GM20000 (cell line): ENCODE results near the gene FCMR.
A peak's percentile ranks its signal among the peaks of the same experiment; 100 is the strongest.

Source experiments
- DNase-seq: peaks from one replicate; pipeline ENCODE4 v3.0.0; 2012; ENCODE audit warnings: low spot score
- CTCF ChIP-seq: IDR thresholded peaks from 2 replicates; pipeline ENCODE4 v1.5.1; 2012; ENCODE audit warnings: mild to moderate bottlenecking, control low read depth; ENCODE audit errors: extremely low read depth, missing control alignments

Gene FCMR

GRCh38 chr1:206921772-206922265 lies at the start of gene FCMR:
FCMR (minus strand) TSS chr1:206921941; CDS start chr1:206921854, 87 bp downstream.
- DNase-seq, result peak; percentile 54
- no peak for TF ChIP-seq CTCF

- no peak for TF ChIP-seq CTCF
- DNase-seq, result no peak
Observed at GRCh38 chr1:206971029-206971655, 49.4 kb upstream of the FCMR start.

- no peak for TF ChIP-seq CTCF
- no peak for DNase-seq
Observed at GRCh38 chr1:206970446-206970845, 48.7 kb upstream of the FCMR start, which contains the start of gene FCAMR. FCAMR (minus strand) TSS chr1:206970460; CDS start chr1:206970125, 335 bp downstream.

GRCh38 chr1:206969090-206969489 lies 47.3 kb upstream of the FCMR start:
- no peak for TF ChIP-seq CTCF
- DNase-seq, result no peak

GRCh38 chr1:206967096-206967849 lies 45.5 kb upstream of the FCMR start:
- peak; percentile 31 for DNase-seq

GRCh38 chr1:206965781-206966180 lies 44.0 kb upstream of the FCMR start:
- no peak for TF ChIP-seq CTCF
- no peak for DNase-seq

More at GRCh38 chr1:206967096-206967849, 45.5 kb upstream of the FCMR start:
- TF ChIP-seq CTCF, result no peak

- TF ChIP-seq CTCF, result no peak
- no peak for DNase-seq
Observed at GRCh38 chr1:206963740-206964139, 42.0 kb upstream of the FCMR start.
